ENCODE measurements around the gene TP53RK.
A peak's percentile ranks its signal among the peaks of the same experiment; 100 is the strongest.

TP53RK gene

GRCh38 chr20:46689082-46689753, at the start of gene TP53RK:
TP53RK (minus strand) TSS chr20:46689444; CDS start chr20:46689414, 30 bp downstream.
- DNase-seq (ENCODE audit: low read depth in 3 of 3, low spot score in 1 of 3) = peak; percentile 88 to 92 (median 89)

GRCh38 chr20:46735436-46735835, 46.2 kb upstream of the TP53RK start:
- no peak for DNase-seq (ENCODE audit: low read depth in 3 of 3, low spot score in 1 of 3)

DNA sequence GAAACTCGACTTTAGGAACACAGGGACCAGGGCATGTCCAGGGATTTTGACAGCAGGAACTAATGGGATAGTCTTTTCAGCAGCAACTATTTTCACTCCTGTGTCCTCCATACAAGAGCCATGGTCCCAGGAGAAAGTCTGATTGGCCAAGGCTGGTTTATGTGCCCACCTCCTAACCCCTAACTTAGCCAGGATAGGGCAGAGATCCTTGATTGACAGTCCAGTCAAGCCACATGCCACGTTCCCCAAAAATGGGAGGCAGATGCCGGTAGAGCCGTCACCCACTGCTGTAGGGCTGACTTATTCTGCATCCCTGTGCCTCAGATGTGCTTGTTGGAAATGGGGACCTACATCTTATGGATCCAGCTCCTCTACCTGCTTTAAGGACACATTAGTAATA, 42.5 kb upstream of the TP53RK start:
- no peak for DNase-seq (ENCODE audit: low read depth in 3 of 3, low spot score in 1 of 3)

- no peak for DNase-seq (ENCODE audit: low read depth in 3 of 3, low spot score in 1 of 3)
These were observed 36.2 kb upstream of the TP53RK start for GRCh38 chr20:46725186-46726165.

DNA sequence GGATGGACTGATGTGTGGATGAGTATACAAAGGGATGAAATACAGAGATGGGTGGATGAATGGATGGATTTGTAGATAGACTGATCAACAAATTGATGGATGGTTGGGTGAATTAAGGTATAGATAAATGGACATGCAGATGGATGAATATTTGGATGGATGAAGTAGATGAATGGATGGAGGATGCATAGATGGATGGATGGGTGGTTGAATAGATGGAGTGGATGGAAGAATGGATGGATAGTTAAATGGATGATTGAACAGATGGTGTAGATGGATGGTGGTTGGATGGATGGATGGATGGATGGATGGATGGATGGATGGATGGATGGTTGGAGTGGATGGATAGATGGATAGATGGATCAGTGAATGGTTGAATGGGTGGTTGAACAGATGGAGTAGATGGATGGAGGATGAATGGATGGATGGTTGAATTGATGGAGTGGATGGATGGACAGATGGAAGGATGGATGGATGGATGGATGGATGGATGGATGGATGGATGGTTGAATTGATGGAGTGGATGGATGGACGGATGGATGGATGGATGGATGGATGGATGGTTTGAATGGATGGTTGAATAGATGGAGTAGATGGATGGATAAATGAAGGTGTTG, 35.2 kb upstream of the TP53RK start:
- no peak for DNase-seq (ENCODE audit: low read depth in 3 of 3, low spot score in 1 of 3)

- no peak for DNase-seq (ENCODE audit: low read depth in 3 of 3, low spot score in 1 of 3)
These were observed 33.8 kb upstream of the TP53RK start for GRCh38 chr20:46723039-46723438.

- no peak for DNase-seq (ENCODE audit: low read depth in 3 of 3, low spot score in 1 of 3)
These were observed 33.2 kb upstream of the TP53RK start for GRCh38 chr20:46722450-46722849.

- no peak for DNase-seq (ENCODE audit: low read depth in 3 of 3, low spot score in 1 of 3)
These were observed 32.2 kb upstream of the TP53RK start for GRCh38 chr20:46721476-46721875.

GRCh38 chr20:46720776-46721425, 31.7 kb upstream of the TP53RK start:
- no peak for DNase-seq (ENCODE audit: low read depth in 3 of 3, low spot score in 1 of 3)

DNA sequence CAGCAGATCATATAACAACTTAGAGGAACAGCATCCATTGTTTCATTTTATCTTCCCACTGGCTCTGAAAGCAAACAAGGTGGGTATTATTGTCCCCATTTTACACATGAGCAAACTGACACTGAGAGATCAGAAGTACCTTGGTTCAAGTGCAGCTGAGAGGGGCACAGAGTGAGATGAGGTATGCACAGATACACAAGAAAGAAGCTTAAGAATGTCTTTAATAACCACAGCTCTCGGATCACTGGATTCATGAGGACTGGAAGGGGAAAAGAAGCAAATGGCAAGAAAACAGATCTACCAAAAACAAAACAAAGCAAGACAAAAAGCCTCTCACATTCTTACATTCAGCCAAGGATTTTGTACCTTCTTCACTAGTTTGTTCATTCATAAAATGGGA, 30.8 kb upstream of the TP53RK start:
- DNase-seq (ENCODE audit: low read depth in 3 of 3, low spot score in 1 of 3) = no peak

DNA sequence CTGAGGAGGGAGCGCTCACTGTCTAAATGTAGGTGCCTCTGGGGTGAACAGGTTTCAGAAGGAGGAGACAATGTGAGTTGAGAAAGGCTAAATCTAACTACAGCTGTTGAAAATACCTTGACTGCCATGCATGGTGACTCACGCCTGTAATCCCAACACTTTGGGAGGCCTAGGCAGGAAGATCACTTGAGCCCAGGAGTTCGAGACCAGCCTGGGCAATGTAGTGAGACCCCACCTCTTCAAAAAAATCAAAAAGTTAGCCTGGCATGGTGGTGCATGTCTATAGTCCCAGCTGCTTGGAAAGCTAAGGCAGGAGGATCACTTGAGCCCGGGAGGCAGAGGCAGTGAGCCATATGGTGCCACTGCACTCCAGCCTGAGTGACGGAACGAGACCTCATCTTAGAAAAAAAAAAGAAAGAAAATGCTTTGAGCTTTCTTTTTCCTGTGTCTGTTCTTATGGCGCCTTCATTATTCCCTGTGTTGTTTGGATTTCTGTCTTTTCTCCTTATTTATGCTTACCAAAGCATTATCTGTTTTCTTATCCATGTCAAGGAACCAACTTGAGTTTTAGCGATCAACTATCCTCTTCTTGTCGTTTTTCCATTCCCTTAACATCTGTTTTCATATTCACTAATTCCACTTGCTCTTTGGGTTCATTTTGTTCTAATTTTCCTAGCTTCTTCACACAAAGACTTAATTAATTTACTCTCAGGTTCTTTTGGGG, 28.7 kb upstream of the TP53RK start:
- DNase-seq (ENCODE audit: low read depth in 3 of 3, low spot score in 1 of 3) = no peak

DNA sequence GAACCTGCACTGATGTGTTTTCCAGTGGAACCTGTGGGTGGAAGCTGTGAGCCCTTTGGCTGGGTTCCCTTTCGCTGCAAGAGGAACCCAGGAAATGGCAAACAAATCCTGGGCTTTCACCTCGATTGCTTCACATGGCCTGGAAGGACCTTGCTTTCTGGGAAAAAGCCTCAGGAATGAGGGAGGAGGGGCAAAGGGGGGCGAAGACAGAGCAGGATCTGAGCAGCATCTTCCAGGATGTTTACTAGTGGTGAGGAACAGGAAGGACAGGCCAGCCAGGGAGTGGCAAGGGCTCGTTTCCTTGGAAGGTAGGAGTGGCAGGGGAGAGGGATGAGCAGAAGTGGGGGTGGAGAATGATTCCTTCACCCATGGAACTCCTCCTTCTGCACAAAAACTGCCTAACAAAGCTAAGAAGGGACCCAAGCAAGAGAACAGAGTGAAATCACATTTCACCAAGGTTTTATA, 26.1 kb upstream of the TP53RK start:
- DNase-seq (ENCODE audit: low read depth in 3 of 3, low spot score in 1 of 3) = no peak

DNA sequence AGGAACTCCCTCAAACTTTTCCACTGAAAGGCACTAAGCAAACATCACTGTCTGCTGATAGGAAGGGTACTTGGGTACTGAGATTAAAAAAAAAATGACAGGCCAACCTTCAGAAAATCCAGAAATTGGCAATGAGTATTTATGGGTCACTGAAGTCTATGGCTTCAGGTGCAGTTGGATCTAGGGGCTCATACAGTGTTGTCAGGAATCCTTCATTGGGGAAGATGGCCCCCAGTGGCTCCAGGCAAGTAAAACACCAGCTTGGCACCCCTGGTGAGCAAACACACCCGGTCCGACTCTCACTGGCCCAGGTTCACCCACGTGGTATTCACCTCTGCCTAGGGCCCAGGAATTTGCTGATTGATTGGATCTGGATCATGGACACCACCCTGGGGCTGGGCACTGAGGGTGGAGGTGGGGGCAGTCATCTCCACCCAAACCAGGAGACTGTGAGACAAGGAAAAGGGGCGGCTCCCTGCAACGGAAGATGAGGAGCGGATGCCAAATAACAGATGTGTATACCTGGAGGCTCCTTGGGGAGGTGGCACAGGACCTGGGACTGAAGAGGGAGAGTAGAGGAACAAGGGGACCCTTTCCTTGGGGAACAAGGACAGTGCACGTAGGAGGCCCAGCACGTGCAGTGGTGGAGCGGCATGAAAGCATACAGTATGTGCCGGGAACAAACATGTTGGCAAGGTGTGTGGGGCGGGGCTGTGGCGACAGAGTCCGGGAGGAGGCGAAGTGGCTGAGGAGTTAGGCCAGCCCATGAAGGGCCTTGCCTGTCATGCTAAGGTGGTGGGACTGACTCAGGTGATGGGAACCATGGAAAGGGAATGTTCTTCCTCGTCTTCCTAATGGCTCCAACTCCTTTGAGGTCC, 25.0 kb upstream of the TP53RK start:
- no peak for DNase-seq (ENCODE audit: low read depth in 3 of 3, low spot score in 1 of 3)

- no peak for DNase-seq (ENCODE audit: low read depth in 3 of 3, low spot score in 1 of 3)
These were observed 22.9 kb upstream of the TP53RK start for GRCh38 chr20:46712056-46712636.

DNA sequence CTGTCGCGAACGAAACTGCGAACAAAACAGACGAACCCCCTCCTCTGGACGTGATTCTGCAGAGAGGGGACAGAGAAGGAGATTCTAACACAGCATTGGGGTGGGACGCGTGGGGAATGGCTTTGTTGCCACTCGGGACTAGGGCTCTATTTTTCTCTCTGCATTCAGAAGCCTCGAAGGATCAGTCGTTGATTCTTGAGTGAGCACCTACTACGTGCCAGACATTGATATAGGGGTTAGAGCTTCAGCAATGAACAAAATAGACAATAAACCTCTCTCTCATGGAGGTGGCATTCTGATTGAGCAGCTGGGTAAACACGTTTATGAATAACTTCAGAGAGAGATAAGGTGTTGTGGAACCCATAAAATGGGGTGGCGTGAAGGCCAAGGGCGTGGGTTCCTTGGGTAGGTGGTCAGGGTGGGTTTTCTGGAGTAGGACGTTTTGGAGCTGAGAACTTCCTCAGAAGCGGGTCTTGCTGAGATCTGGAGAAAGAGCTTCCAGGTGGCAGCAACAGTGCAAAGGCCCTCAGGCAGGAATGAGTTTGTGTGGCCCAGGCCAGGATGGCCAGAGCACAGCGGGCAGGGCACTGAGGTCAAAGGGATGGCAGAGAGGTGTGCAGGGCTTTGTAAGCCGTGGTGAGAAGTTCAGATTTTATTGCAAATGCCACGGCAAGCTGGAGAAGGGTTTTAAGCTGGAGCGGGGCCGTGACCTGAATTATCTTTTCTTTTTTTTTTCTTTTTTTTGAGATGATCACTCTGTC, 21.1 kb upstream of the TP53RK start:
- no peak for DNase-seq (ENCODE audit: low read depth in 3 of 3, low spot score in 1 of 3)

DNA sequence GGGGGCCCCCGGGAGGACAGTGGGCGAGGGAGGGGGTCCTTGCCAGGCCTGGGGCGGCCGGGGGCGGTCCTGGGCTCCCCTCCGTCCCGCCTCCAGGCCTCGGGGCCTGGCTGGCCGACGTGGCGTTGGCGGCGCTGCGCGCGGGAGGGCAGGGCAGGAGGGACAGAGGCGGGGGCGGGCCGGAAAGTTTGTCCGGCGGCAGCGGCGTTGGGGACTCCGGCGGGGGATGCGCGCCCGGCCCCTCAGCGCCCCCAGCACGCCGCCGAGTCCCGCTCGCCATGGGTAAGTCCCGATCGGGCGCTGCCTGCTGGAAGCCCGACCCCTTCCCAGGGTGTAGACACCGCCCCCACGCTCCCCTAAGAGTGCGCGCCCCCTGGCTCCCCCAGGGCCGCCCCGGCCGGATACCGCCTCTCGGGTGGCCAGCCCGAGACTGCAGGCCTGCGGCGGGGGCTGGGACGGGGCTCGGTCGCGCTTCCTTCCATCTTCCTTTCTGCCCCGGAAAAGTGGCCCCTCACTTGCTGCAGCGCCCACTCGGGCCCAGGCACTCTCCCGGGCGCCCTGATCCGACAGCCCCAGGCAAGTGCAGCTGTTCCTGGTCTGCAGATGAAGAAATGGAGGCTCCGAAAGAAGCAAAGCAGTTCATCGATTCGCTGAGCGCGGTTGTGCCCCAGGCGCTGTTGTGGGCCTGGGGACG, 20.4 kb upstream of the TP53RK start, which contains the start of gene SLC2A10:
Gene SLC2A10 (plus strand): TSS at position 191 of the 694 bp plus-strand sequence. CDS start 88 bp downstream, at position 279.
- DNase-seq (ENCODE audit: low read depth in 3 of 3, low spot score in 1 of 3) = no peak

GRCh38 chr20:46709055-46709458, 19.8 kb upstream of the TP53RK start:
- DNase-seq (ENCODE audit: low read depth in 3 of 3, low spot score in 1 of 3) = no peak

Measured in stimulated activated CD4-positive, alpha-beta T cell treated with anti-CD3 and anti-CD28 coated beads, TNF-alpha, amount 100 ng/mL, for 1 hour (primary cell).